LNCaP clone FGC (cell line): ENCODE data around the gene PPOX.
A peak's percentile ranks its signal among the peaks of the same experiment; 100 is the strongest.

Experiments used
- DNase-seq: peaks from one replicate; pipeline ENCODE4 v3.0.0-alpha.2; 2011; ENCODE audit warnings: low read depth
- H3K4me3 ChIP-seq: 2 replicates; pipeline ENCODE4 v1.5.1; 2011; ENCODE audit warnings: mild to moderate bottlenecking, low read depth, low read length, control low read depth
- CTCF ChIP-seq: IDR thresholded peaks from 2 replicates; pipeline ENCODE4 v1.5.1; 2012; ENCODE audit warnings: mild to moderate bottlenecking; ENCODE audit not compliant: control insufficient read depth, insufficient read depth; ENCODE audit errors: extremely low read depth

PPOX gene

GRCh38 chr1:161153682-161154337 is 12.4 kb upstream of the PPOX start, which contains the start of gene UFC1:
UFC1 (plus strand) TSS chr1:161153978; CDS start chr1:161153998, 20 bp downstream.
- H3K4me3 ChIP-seq: peak within 1 kb of the TSS; percentile 74
- TF ChIP-seq CTCF: no peak
- DNase-seq: peak; percentile 82

- no peak overlapping the region for H3K4me3 ChIP-seq
- no peak for TF ChIP-seq CTCF
- DNase-seq: no peak
Measured at GRCh38 chr1:161157867-161158266, 8.4 kb upstream of the PPOX start.

GRCh38 chr1:161158316-161159010 is 7.8 kb upstream of the PPOX start:
- DNase-seq: no peak
- no peak for TF ChIP-seq CTCF
- peak overlapping the region; percentile 93 for H3K4me3 ChIP-seq

- peak; percentile 28; the same call in 1 of the 2 replicates for TF ChIP-seq CTCF
- DNase-seq: no peak
- peak within 1 kb of the TSS; percentile 93 for H3K4me3 ChIP-seq
Measured at GRCh38 chr1:161159087-161159912, 6.9 kb upstream of the PPOX start, which contains the start of gene USP21. USP21 (plus strand) TSS chr1:161159500; CDS start chr1:161160641, 1,141 bp downstream.

GRCh38 chr1:161159913-161160243 is 6.3 kb upstream of the PPOX start:
- peak overlapping the region; percentile 93 for H3K4me3 ChIP-seq
- TF ChIP-seq CTCF: no peak
- DNase-seq: no peak

- TF ChIP-seq CTCF: no peak
- H3K4me3 ChIP-seq: no peak overlapping the region
Measured at GRCh38 chr1:161160671-161161145, 5.5 kb upstream of the PPOX start.

More at GRCh38 chr1:161160671-161161145, 5.5 kb upstream of the PPOX start:
- no peak for DNase-seq
